TTC549 (cell line): ENCODE measurements around the gene TTC39C.

Experiments
- FAIRE-seq: peaks from 2 replicates; lab custom pipeline; 2012; peaks lifted over from hg19 to GRCh38; lab: Jason Lieb, UNC

TTC39C gene

DNA sequence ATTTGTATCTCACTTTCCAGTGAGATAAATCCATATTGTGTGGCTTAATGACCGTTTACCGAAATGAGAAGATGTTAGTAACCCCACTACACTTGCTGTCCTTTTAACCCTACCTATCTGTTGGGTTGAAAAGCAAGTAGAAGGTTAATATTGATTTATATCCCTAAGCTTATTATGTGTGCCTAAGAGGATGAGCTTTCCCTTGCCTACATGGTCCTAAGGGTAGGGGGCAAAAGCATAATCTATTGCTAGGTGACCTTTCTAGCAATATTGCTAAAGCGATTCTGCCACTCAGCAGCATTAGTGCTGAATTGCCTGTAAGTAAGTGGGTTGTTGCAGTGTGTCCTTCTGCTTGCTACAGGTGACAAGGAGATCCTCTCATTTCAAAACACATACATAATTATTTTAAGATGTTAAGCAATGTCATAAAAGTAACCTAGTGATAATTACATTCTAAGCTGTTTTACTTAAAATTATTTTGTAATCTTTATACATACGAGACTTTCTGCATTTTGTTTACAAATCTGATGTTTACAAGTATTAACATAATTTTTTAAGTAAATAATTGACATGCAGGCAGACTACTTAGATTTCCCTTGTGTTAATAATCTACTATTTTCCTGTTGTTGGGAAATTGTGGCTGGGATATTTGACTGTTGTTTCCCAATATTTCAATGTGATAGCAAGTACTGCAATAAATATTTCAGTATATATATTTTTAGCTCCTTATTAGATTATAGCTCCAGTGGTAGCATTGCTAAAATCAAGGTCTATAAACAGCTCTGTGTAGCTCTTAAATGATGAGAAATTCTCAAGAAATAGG is 75.2 kb downstream of the TTC39C start:
- FAIRE-seq: no peak

DNA sequence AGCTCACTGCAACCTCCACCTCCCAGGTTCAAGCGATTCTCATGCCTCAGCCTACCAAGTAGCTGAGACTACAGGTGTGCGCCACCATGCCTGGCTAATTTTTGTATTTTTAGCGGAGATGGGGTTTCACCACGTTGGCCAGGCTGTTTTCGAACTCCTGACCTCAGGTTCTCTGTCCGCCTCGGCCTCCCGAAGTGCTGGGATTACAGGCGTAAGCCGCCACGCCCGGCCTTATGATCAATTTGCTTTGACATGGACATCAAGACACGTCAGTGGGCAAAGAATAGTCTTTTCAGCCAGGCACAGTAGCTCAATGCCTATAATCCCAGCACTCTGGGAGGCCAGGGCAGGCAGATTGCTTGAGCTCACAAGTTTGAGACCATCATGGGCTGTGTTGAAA is 76.3 kb downstream of the TTC39C start:
- FAIRE-seq: no peak

DNA sequence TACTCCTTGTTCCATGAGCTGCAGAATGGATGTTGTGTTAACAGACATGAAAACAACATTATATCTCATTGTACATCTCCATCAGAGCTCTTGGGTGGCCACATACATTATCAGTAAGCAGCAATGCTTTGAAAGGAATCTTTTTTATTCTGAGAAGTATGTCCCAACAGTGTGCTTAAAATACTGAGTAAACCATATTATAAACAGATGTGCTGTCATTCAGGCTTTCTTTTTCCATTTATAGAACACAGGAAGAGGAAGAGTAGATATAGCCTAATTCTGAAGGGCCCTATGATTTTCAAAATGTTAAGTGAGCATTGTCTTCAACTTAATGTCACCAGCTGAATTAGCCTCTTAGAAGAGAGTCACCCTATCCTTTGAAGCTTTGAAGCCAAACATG is 80.0 kb downstream of the TTC39C start:
- FAIRE-seq: no peak

DNA sequence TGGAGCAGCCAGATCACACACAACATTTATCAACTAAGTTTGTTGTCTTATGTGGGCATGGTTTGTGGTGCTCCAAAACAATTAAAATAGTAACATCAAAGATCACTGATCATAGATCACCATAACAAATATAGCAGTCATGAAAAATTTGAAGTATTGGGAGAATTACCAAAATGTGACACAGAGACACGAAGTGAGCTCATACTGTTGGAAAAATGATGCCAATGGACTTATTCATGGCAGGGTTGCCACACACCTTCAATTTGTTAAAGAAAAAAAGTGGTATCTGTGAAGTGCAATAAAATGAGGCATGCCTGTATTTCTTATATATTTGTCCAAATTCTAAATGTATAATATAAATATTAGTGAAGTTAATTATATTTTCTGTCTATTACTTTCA is 81.4 kb downstream of the TTC39C start:
- no peak for FAIRE-seq

DNA sequence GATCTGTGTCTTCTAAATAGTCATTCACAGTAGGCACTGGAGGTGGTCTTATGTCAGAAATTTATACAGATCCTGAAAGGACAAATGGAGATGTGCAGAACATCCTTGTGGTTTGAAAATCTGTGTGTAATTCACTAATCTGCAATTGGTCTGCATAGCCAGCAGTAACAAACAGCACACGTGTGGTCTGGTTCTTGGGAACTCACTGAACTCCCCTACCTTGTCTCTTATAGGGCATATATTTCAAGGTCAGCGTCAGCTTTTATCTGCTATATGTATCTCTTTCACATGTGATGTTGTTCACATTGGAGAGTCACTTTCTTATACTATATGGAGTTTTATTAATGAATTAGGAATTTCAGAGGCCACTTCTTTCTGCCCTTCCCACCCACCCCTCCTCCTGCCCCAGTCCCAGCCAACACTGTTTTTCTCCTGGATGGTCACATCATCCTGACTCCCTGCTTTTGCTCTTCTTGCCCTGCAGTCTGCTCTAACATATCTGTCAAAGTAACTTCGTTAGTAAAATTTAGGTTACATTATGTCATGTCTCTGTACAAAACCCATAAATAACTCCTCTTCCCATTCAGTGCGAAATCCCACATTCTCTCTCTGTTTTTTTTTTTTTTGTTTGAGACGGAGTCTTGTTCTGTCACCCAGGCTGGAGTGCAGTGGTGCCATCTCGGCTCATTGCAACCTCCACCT is 88.9 kb downstream of the TTC39C start:
- no peak for FAIRE-seq

DNA sequence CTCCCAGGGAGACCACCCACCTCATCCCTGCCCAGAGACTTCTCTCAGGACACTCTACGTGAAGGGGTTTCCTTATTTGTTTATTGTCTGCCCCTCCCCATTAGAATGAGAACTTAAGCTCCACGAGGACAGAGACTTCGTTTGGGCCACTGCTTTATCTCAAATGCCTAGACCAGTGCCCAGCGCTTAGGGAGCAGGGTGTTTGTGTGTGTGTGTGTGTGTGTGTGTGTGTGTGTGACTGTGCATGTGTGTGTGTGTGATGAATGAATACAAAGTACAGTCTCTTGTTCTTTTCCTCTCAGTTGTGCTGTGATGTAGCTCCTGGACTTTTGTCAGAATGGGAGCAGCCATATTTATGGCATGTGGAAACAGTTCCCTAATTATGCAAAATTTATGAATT is 89.9 kb downstream of the TTC39C start:
- no peak for FAIRE-seq

DNA sequence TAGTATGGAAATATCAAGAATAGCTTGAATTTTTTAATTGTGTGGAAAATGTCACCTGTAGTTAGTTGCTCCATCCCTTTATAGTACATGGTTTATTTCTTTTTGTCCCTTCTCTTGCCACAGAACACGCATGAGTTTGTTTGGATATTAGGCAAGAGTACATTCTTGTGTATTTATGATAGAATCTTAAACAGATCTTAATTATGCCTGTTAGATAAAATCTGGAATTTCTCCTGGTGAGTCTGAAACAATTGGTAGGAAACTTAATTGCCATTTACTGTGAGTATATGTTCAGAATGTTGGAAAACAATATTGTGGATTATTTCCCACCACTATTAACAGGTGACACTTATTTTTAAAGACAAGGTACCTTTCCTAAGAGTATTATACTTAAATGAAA is 94.1 kb downstream of the TTC39C start:
- no peak for FAIRE-seq

DNA sequence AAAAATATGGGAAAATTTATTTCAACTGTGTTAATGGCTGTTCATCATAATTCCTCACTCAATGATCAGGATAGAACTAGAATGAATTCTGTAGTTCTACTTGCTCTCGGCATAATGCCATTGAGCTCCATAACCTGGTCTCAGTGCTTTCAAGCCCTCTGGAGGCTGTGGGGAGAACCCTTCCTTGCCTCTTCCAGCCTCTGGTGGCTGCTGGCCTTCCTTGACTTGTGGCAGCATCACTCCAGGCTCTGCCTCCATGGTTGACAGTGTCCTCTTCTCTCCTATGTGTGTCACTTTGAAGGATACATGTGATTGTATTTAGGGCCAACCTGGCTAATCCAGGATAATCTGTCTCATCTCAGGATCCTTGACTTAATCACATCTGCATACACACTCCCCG is 97.4 kb downstream of the TTC39C start:
- FAIRE-seq: no peak

DNA sequence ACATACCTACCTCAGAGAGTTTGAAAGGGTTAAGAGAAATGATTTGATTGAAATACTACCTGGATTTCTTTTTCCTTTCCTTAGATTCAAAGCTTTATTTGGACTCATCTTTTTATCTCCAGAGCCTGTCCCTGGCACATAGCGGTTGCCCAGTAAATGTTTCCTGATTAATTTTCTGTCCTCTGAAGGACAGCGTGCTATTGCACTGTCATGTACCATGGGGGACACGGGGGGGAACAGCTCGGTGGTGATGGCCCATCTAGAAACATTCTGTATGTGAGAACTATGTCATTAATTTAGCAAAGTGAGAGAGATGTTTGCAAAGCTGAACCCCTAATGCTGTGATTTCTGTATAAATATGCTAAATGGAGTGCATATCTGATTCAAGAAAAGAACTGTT is 97.9 kb downstream of the TTC39C start:
- no peak for FAIRE-seq

DNA sequence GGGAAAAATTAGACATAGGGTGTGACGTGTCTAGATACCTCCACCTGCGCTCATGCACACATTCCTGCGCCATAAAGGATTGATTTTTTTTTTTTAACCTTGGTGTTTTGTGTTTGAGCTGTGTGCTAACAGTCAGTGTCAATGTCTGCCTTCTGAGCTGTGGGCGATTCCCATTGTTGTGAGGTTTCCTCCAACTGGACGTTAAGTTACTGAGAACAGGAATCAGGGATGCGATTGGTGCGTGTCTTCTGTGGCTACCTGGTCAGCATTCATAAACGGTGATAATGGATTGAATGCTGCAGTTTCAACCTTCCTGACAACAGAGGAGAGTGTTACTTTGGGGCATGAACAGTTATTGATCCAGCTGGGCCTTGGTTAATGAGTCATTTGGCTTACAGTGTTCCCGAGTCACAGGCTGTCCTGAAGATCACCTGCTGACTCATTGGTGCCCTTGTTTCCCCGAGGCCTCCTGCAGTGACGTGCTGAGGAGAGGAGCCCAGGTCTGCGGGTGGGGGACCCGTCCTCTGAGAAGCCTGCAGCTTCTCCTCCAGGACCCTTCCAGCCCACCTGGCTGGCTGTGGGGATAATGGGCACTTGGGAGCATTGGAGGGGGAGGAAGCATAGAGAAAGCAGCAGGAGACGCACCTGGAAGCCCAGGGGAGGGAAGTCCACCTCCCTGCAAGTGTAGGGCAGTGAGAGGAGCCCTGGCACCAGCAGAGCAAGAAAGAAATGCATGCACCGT is 98.5 kb downstream of the TTC39C start:
- no peak for FAIRE-seq

DNA sequence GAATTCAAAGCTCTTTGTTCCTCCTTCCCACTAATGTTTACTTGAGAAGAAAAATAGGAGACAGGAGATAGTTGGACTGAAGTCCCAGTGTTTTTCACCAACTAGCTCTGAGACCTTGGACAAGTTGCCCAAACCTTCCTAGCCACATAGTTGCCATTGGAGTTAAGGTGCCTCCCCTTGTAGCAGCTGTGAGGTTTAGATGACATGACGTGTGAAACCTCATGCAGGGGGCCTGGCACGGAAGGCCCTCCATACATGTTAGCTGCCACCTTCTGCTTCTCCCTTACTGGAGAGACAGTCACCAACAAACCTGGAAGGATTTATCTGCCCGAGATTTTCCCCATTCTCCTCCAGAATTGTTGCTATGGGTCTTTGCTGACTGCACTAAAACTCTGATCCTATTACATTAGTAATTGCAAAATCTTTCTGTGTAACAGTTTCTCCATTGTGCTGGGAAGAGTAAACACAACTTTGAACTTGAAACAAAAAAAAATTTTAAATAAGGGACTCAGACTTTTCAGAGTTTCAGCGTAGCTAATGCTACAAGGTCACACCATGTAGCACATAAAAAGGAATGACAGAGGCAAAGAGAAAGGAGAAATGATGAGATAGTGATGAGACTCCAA is 100.5 kb downstream of the TTC39C start:
- no peak for FAIRE-seq

DNA sequence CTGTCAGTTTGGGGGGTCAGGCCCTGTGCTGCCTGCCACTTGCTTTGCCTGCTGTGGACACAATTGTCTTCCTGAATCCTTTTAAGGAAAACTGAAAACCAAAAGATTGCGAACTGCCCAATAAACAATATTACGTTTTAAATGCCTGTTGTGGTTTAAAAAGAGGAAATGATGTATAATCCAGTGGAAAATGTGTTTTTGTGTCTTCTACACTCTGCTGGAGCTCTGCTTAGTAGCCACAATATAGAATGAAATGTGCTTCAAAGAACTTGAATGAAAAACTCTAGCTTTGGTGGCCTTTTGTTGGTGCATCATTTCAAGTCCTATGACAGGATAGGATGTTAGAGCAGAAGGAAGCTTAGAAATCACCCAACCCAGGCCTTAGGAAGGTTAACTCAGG is 101.1 kb downstream of the TTC39C start:
- FAIRE-seq: no peak

DNA sequence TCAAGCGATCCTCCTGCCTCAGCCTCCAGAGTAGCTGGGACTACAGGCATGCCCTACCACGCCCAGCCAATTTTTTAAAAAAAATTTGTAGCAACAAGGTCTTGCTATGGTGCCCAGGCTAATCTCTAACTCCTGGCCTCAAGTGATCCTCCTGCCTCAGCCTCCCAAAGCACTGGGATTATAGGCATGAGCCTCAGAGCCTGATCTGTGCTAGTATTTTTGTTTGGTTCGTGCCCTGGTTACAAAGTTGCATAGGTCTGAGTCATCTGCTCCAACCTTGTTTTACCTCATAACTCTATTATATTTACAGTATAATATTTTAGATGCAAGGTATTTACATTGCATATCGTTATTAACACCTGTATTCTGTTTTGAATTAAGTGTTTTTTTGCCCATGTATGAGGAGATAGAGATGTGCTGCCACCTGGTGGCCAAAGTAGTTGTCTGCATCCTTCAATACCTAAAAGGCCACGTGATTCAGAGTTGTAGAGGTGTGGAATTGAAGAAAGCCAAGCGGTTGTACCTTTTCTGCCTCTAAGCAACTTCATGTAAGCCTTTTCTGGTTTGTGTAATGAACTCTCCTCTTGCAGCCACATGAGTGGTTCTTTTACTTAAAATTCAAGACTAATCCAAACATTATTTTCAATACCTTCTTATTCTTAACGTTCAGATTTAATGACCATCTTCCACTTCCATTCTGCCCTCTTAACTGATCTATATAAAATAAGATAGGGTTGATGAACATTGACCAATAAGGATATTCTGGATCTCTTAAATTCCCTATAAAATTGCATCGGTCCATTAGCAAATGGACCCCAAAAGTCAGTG is 104.4 kb downstream of the TTC39C start:
- peak; percentile 84 for FAIRE-seq

DNA sequence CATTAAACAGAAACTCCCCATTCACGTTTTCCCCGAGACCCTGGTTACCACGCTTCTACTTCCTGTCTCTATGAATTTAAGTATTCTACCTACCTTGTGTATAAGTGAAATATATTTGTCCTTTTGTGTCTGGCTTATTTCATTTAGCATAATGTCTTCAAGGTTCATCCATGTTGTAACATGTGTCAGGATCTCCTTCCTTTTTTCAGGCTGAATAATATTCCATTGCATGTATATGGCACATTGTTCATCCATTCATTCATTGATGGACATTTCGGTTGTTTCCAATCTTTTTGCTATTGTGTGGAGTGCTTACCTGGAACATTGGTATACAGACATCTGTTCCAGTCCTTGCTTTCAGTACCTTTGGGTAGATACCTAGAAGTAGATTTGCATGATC is 106.1 kb downstream of the TTC39C start:
- FAIRE-seq: no peak

DNA sequence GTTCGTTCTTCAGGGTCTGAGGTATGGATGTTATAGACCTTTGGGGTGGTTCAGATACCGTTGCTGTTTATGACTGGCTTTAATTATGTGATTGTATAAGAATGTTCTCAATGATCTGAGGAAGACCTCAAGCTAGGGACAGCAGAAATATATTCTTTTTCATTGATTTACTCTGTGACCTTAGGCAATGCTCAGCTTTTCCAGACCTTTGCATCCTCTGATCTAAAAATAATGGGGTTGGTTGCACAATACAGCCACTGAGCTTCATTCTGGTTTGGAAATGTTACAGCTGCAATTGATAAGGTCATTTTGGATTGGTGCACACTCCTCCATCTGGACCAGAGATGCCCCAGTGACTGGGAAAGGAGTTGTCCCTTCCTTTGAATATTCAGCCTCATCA is 107.1 kb downstream of the TTC39C start:
- no peak for FAIRE-seq

DNA sequence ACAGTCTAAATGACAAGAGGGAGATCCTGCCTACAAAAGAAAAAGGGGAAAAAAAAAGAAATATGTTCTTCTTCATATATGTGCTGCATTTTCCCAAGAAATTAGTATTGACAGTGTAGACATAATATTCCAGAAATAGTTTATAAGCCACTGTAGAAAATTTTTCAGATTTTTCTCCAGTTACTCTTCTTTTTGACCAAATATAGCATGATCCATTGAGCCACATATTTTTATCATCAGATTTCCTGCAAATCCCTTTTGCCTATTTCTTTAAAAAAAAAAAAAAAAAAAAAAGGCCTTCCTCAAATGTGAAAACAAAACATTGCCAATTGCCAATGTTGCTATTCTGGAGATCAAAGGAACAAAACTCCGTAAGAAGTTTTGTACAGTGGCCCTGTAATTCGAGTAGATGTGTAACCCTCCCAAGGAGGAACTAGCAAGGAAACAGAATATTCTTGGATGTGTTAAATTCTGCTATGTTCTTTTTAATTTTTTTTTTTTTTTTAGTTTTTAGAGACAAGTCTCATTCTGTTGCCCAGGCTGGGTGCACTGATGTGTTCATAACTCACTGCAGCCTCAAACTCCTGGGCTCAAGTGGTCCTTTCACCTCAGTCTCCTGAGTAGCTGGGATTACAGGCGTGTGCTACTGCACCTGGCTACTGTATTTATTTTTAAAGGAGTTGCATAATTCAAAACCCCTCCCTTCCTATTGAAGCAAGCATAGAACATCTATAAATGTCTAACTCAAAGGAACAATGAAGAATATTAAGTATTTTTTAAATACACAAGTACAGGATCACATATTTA is 111.8 kb downstream of the TTC39C start:
- FAIRE-seq: no peak

DNA sequence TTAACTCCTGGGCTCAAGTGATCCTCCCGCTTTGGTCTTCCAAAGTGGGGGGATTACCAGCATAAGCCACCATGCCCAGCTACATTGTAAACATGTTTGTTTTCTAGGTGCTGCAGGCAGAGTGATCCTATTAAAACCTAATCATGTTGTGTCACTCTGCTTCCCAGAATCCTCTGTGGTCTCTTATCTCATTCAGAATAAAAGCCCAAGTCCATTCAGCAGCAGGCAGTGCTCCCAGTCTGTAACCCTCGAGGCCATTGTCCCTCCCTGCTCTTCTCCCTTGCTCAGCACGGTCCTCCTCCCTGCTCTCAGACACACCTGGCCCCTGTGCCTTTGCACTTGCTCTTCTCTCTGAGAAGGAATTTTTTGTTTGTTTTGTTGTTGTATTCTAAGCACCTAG is 113.2 kb downstream of the TTC39C start:
- no peak for FAIRE-seq

DNA sequence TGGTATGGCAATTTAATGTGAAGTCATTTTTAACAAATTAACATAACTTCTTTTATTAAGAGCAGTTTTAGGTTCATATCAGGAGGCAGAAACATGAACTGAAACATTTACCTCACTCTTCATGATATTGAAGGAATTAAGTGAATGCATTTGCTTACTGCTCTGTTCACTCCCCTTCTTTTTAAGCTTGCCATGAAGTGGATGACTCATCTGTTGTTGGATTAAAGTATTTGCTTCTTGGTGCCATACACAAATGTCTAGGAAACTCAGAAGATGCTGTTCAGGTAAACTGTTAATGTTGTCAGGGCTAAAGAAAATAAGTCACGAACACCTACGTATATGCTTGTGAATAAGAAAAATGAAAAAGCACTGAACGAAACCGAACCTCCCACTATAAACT is 114.1 kb downstream of the TTC39C start:
- FAIRE-seq: no peak

DNA sequence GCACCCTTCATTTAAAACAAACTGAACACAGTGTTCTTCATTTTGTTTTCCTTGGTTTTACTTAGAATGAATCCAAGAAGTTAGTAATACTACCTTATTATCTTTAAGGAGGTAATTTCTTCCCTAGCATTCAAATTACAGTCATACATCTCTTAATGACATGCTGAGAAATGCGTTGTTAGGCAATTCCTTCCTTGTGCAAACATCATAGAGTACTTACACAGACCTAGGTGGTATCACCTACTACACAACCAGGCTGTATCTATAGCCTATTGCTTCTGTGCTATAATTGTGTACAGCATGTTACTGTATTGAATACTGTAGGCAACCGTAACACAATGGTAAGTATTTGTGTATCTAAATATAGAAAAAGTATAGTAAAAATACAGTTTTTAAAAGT is 115.9 kb downstream of the TTC39C start:
- FAIRE-seq: no peak

DNA sequence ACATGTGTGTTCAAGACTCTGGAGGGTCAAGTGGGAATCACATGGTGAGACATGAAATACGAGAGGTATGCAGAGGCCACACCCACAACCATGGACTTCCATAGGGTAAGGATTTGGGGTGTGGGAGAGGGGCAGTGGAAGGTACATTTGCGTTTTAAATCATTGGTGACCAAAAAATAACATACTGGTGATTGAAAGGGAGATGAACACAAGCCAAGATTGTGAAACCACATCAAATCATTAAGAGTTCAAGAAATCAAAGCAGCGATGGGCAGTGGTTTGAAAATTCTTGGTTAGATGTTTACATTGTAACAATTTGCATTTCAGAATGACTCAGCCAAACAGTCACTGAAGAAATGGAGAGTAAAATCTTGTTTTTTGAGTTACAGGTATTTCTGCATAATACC is 122.4 kb downstream of the TTC39C start:
- no peak for FAIRE-seq

DNA sequence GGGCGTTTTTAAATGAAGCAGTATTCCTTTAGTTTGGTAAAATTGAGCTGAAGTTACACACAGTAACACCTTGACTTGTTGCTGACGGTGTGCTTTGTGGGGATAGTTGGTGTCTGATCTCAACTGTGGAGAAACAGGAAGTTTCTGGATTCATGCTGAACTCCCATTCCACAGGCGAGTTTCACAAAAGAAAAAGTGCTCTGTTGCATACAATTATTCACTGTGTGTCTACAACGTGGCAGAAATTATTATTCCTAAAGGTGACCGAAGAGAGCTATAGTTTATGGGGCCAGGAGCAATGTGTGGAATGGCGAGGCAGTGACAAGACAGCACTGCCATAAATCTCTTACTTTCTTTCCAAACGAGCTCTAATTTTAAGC is 123.8 kb downstream of the TTC39C start:
- FAIRE-seq: no peak
